Naive B cell (primary cell): Measurements from ENCODE around the gene CD164. TPM values are rescaled to one million over a fixed set of nuclear protein-coding genes. Genes with fewer than 3 reads are reported as not detected.

ENCODE experiments used
- polyA plus RNA-seq, 6 donors: library from polyadenylated mRNA; unstranded; fragments of 300-500 nt; fragmentation: Illumina TruSeq; gene quantifications; one replicate each; pipeline ENCODE4 v1.2.3, GENCODE V29; 2021; ENCODE audit warnings: low read depth in 6 of 6

Gene CD164
- polyA plus RNA-seq, 6 donors from 2014 or later = 215 to 341 (median 245) TPM

Other genes with a start within 250 kb of the CD164 start
- 1 to 10 TPM; 1.1 to 3.9 (median 2.4) TPM for gene PPIL6, start 58.2 kb upstream of the CD164 start, polyA plus RNA-seq
- 10 to 100 TPM; 24.1 to 45.5 (median 33.5) TPM for gene SMPD2, start 58.3 kb upstream of the CD164 start, polyA plus RNA-seq
- 10 to 100 TPM in 5 of 6 donors, 1 to 10 TPM in 1; 8.4 to 26.7 (median 16.1) TPM for gene MICAL1, start 73.3 kb upstream of the CD164 start, polyA plus RNA-seq
- 10 to 100 TPM; 12.0 to 18.5 (median 16.3) TPM for gene ZBTB24, start 100.8 kb upstream of the CD164 start, polyA plus RNA-seq